HCT116 (cell line): Measurements from ENCODE around the gene MACROH2A2.

Source experiments
- ATF3 ChIP-seq: IDR thresholded peaks from 2 replicates; pipeline ENCODE4 v1.6.1; 2012
- CTCF ChIP-seq, 3 experiments: fragments of 200-600 bp in 1 of 3; sonication (generic) in 1 of 3; IDR thresholded peaks in 2 of 3; conservative IDR thresholded peaks in 1 of 3; 2 replicates each; pipeline ENCODE4 v1.5.1; 2012 to 2017; ENCODE audit warnings: low read depth in 2 of 3, low read length in 2 of 3, antibody characterized with exemption in 1 of 3, borderline replicate concordance in 1 of 3, control low read depth in 1 of 3, mild to moderate bottlenecking in 1 of 3, mixed read lengths in 1 of 3, mixed run types in 1 of 3, moderate library complexity in 1 of 3; ENCODE audit not compliant: insufficient read depth in 1 of 3
- EZH2phosphoT487 ChIP-seq: fragments of 200-600 bp; IDR thresholded peaks from 2 replicates; pipeline ENCODE4 v1.6.1; 2018; ENCODE audit warnings: antibody characterized with exemption, borderline replicate concordance
- POLR2A ChIP-seq: IDR thresholded peaks from 2 replicates; pipeline ENCODE4 v1.7.0; 2011; ENCODE audit warnings: borderline replicate concordance; ENCODE audit not compliant: insufficient read depth, insufficient read length; ENCODE audit errors: extremely low read depth
- REST ChIP-seq: IDR thresholded peaks from 2 replicates; pipeline ENCODE4 v1.6.1; 2012; ENCODE audit warnings: low read depth
- ZNF274 ChIP-seq: fragments of 200-500 bp; sonication (Bioruptor generic); IDR thresholded peaks from 2 replicates; pipeline ENCODE4 v1.6.1; 2014; ENCODE audit warnings: mild to moderate bottlenecking, low read depth, low read length, inconsistent platforms

- TF ChIP-seq CTCF (IDR thresholded peaks at IDR 0.05 in 2 of 3, conservative IDR thresholded peaks at IDR 0.05 in 1 of 3; ENCODE audit: borderline replicate concordance in 1 of 3, insufficient read depth in 1 of 3, low read depth in 2 of 3, low read length in 2 of 3) (no peak), ATF3 (no peak), POLR2A (no peak), ZNF274 (no peak), REST (no peak), EZH2phosphoT487 (no peak)
Observed at GRCh38 chr10:70078329-70078728, 25.7 kb downstream of the MACROH2A2 start.
